Activated T-cell treated with anti-CD3 and anti-CD28 coated beads, Interleukin-2, amount 50 U/mL, for 4 hours (primary cell): Measurements from ENCODE around the gene RPL5. TPM values are rescaled to one million over a fixed set of nuclear protein-coding genes. Genes with fewer than 3 reads are reported as not detected.

Experiments used
- ATAC-seq, 2 donors: fragments of 200-7000 bp; cut with Tn5 transposase; one replicate each; pipeline ENCODE4 v1.10.0; 2021
- DNase-seq: peaks from one replicate; pipeline ENCODE4 v3.0.0-alpha.2; 2020
- H3K27me3 Mint-ChIP-seq: one replicate; pipeline ENCODE4 v1.8.0; 2021; ENCODE audit warnings: low read depth, mixed read lengths
- H3K36me3 Mint-ChIP-seq: one replicate; pipeline ENCODE4 v1.8.0; 2022; ENCODE audit warnings: mixed read lengths; ENCODE audit not compliant: insufficient read depth
- H3K4me1 Mint-ChIP-seq: one replicate; pipeline ENCODE4 v1.8.0; 2021; ENCODE audit warnings: low read depth, mixed read lengths
- H3K4me3 Mint-ChIP-seq: one replicate; pipeline ENCODE4 v1.8.0; 2021; ENCODE audit warnings: mild to moderate bottlenecking, moderate library complexity, mixed read lengths
- H3K9me3 Mint-ChIP-seq: one replicate; pipeline ENCODE4 v1.8.0; 2021; ENCODE audit warnings: mixed read lengths
- total RNA-seq, 3 donors: library from RNA; stranded (reverse); gene quantifications; one replicate each; pipeline ENCODE4 v1.2.1, GENCODE V29; 2021

The RPL5 gene
- total RNA-seq, 3 donors from 2014 or later, result 1,884 to 1,929 (median 1,900) TPM

- no peak for DNase-seq
Measured at GRCh38 chr1:92838519-92838918, 6.7 kb downstream of the RPL5 start.

GRCh38 chr1:92839442-92839841 lies 7.6 kb downstream of the RPL5 start:
- Mint-ChIP-seq H3K9me3 (no peaks in the 10 kb centered on the region), H3K4me3 (peak overlapping the region; percentile 53), H3K27me3 (no peaks in the 10 kb centered on the region), H3K36me3 (peaks cover 79% of the 10 kb centered on the region), H3K4me1 (peaks cover 67% of the 10 kb centered on the region)
- no peak for DNase-seq
- ATAC-seq, result no peak

More at GRCh38 chr1:92838519-92838918, 6.7 kb downstream of the RPL5 start:
- Mint-ChIP-seq H3K4me3 (peak overlapping the region; percentile 94), H3K9me3 (no peaks in the 10 kb centered on the region), H3K27me3 (no peaks in the 10 kb centered on the region), H3K4me1 (peaks cover 75% of the 10 kb centered on the region), H3K36me3 (peaks cover 79% of the 10 kb centered on the region)
- peak in 1 of 2 donors; percentile 12 for ATAC-seq

- DNase-seq (no peak), ATAC-seq (no peak)
- H3K36me3 Mint-ChIP-seq, result peaks cover 68% of the 10 kb centered on the region
- H3K27me3 Mint-ChIP-seq, result no peaks in the 10 kb centered on the region
- no peaks in the 10 kb centered on the region for H3K9me3 Mint-ChIP-seq
- peaks cover 55% of the 10 kb centered on the region for H3K4me1 Mint-ChIP-seq
- no peak overlapping the region for H3K4me3 Mint-ChIP-seq
Measured at GRCh38 chr1:92840600-92840999, 8.8 kb downstream of the RPL5 start.

GRCh38 chr1:92842082-92843045 lies 10.5 kb downstream of the RPL5 start:
- Mint-ChIP-seq H3K9me3 (no peaks in the 10 kb centered on the region), H3K27me3 (no peaks in the 10 kb centered on the region), H3K36me3 (peaks cover 55% of the 10 kb centered on the region), H3K4me1 (peaks cover 37% of the 10 kb centered on the region), H3K4me3 (no peak overlapping the region)
- peak in 1 of 2 donors; percentile 4 for ATAC-seq
- DNase-seq, result no peak

GRCh38 chr1:92843046-92843423 lies 11.2 kb downstream of the RPL5 start:
- no peak for DNase-seq
- Mint-ChIP-seq H3K27me3 (no peaks in the 10 kb centered on the region), H3K4me3 (peak overlapping the region; percentile 24), H3K36me3 (peaks cover 48% of the 10 kb centered on the region), H3K4me1 (peaks cover 31% of the 10 kb centered on the region), H3K9me3 (no peaks in the 10 kb centered on the region)
- ATAC-seq, result peak in 1 of 2 donors; percentile 11

- Mint-ChIP-seq H3K9me3 (no peaks in the 10 kb centered on the region), H3K36me3 (peaks cover 42% of the 10 kb centered on the region), H3K27me3 (no peaks in the 10 kb centered on the region), H3K4me3 (no peak overlapping the region), H3K4me1 (peaks cover 24% of the 10 kb centered on the region)
- ATAC-seq, result peak in 1 of 2 donors; percentile 3
- DNase-seq, result no peak
Measured at GRCh38 chr1:92843429-92844352, 11.9 kb downstream of the RPL5 start.

GRCh38 chr1:92844439-92844838 lies 12.6 kb downstream of the RPL5 start:
- ATAC-seq (no peak), DNase-seq (no peak)
- peaks cover 18% of the 10 kb centered on the region for H3K4me1 Mint-ChIP-seq
- H3K36me3 Mint-ChIP-seq, result peaks cover 38% of the 10 kb centered on the region
- H3K4me3 Mint-ChIP-seq, result no peak overlapping the region
- H3K9me3 Mint-ChIP-seq, result no peaks in the 10 kb centered on the region
- H3K27me3 Mint-ChIP-seq, result no peaks in the 10 kb centered on the region

GRCh38 chr1:92845908-92846307 lies 14.1 kb downstream of the RPL5 start:
- no peaks in the 10 kb centered on the region for H3K27me3 Mint-ChIP-seq
- ATAC-seq (peak in 1 of 2 donors; percentile 27), DNase-seq (no peak)
- H3K36me3 Mint-ChIP-seq, result peaks cover 27% of the 10 kb centered on the region
- no peak overlapping the region for H3K4me3 Mint-ChIP-seq
- H3K9me3 Mint-ChIP-seq, result no peaks in the 10 kb centered on the region
- peaks cover 5% of the 10 kb centered on the region for H3K4me1 Mint-ChIP-seq

- H3K36me3 Mint-ChIP-seq, result peaks cover 18% of the 10 kb centered on the region
- DNase-seq (no peak), ATAC-seq (no peak)
- H3K4me3 Mint-ChIP-seq, result no peak overlapping the region
- no peaks in the 10 kb centered on the region for H3K9me3 Mint-ChIP-seq
- no peaks in the 10 kb centered on the region for H3K27me3 Mint-ChIP-seq
- peaks cover 6% of the 10 kb centered on the region for H3K4me1 Mint-ChIP-seq
Measured at GRCh38 chr1:92848201-92848600, 16.4 kb downstream of the RPL5 start.

- Mint-ChIP-seq H3K4me1 (peaks cover 16% of the 10 kb centered on the region), H3K36me3 (peaks cover 12% of the 10 kb centered on the region), H3K9me3 (no peaks in the 10 kb centered on the region), H3K27me3 (no peaks in the 10 kb centered on the region), H3K4me3 (no peak overlapping the region)
- no peak for ATAC-seq
- no peak for DNase-seq
Measured at GRCh38 chr1:92850019-92850418, 18.2 kb downstream of the RPL5 start.

GRCh38 chr1:92851729-92852128 lies 19.9 kb downstream of the RPL5 start:
- Mint-ChIP-seq H3K27me3 (no peaks in the 10 kb centered on the region), H3K9me3 (no peaks in the 10 kb centered on the region), H3K36me3 (peaks cover 8% of the 10 kb centered on the region), H3K4me3 (no peak overlapping the region), H3K4me1 (peaks cover 16% of the 10 kb centered on the region)
- ATAC-seq (no peak), DNase-seq (no peak)

- no peak for ATAC-seq
- Mint-ChIP-seq H3K4me3 (no peak overlapping the region), H3K36me3 (peaks cover 8% of the 10 kb centered on the region), H3K4me1 (peaks cover 18% of the 10 kb centered on the region), H3K9me3 (no peaks in the 10 kb centered on the region), H3K27me3 (no peaks in the 10 kb centered on the region)
- no peak for DNase-seq
Measured at GRCh38 chr1:92853299-92853698, 21.5 kb downstream of the RPL5 start.

- ATAC-seq (no peak), DNase-seq (no peak)
- no peak overlapping the region for H3K4me3 Mint-ChIP-seq
- no peaks in the 10 kb centered on the region for H3K27me3 Mint-ChIP-seq
- H3K36me3 Mint-ChIP-seq, result peaks cover 8% of the 10 kb centered on the region
- H3K9me3 Mint-ChIP-seq, result no peaks in the 10 kb centered on the region
- H3K4me1 Mint-ChIP-seq, result peaks cover 26% of the 10 kb centered on the region
Measured at GRCh38 chr1:92854101-92854785, 22.4 kb downstream of the RPL5 start.

GRCh38 chr1:92855236-92855635 lies 23.4 kb downstream of the RPL5 start:
- DNase-seq (no peak), ATAC-seq (no peak)
- Mint-ChIP-seq H3K27me3 (no peaks in the 10 kb centered on the region), H3K36me3 (peaks cover 8% of the 10 kb centered on the region), H3K9me3 (no peaks in the 10 kb centered on the region), H3K4me3 (no peak overlapping the region), H3K4me1 (peaks cover 29% of the 10 kb centered on the region)
